Stimulated activated CD4-positive, alpha-beta T cell treated with anti-CD3 and anti-CD28 coated beads, Interleukin-1b, Interleukin-23, amount 100 ng/mL, for 1 hour (primary cell): ENCODE data around the gene GTF2F1.
A peak's percentile ranks its signal among the peaks of the same experiment; 100 is the strongest.
"Not testable (repeated sequence)": the region's sequence is repeated elsewhere in the genome, so short reads cannot be mapped to it uniquely, and the experiment has no call there.

ENCODE experiments used
- DNase-seq, 2 donors: peaks; one replicate each; pipeline ENCODE4 v3.0.0-alpha.2; 2020; ENCODE audit warnings: low read depth in 2 of 2

The GTF2F1 gene, protein sequence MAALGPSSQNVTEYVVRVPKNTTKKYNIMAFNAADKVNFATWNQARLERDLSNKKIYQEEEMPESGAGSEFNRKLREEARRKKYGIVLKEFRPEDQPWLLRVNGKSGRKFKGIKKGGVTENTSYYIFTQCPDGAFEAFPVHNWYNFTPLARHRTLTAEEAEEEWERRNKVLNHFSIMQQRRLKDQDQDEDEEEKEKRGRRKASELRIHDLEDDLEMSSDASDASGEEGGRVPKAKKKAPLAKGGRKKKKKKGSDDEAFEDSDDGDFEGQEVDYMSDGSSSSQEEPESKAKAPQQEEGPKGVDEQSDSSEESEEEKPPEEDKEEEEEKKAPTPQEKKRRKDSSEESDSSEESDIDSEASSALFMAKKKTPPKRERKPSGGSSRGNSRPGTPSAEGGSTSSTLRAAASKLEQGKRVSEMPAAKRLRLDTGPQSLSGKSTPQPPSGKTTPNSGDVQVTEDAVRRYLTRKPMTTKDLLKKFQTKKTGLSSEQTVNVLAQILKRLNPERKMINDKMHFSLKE

DNA sequence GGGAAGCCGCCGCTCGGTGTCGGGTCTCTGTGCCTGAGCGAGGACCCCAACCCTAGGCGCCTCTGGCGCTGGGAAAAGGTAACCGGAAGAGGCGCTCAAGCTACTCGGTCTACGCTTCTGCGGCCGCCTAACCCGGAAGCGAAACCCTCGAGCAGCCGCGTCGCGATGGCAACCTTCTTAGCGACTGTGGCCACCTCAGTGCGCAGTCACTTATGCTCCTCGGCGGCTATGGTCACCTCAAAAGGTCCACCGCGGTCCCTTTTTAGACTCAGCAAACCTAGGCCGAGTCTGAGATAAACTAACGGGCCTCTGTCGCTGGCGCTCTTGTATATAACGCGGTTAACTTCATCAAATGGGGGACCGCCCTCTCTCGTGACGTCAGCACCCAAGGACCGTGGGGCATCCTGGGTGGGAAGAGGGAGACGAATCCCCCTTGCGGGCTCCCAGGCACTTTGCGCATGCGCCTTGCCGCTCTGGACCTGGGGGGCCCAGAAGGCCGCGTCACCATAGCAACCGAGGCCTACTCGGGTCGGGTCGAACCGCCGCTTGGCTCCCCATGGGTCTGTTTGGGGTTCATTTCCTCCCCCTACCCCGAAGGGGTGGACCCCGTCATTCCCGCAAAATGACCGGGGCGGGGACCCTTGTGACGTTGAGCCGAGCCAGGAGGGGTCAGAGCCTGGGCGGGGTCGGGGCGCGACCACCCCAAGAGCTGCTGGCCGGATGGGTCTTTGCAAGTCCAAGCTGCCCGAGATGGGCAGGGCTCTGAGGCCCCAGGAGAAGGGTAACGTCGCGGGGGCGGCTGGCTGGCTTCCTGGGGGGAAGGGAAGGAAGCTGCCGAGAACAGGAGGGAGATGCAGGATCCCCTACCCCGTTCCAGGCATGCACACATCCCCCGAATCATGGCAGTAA, at the start of gene GTF2F1:
Gene GTF2F1 (minus strand): TSS at position 91 of the 909 bp plus-strand sequence. CDS start 169 bp downstream, outside the sequence.
- DNase-seq: peak; percentile 73 to 88

DNA sequence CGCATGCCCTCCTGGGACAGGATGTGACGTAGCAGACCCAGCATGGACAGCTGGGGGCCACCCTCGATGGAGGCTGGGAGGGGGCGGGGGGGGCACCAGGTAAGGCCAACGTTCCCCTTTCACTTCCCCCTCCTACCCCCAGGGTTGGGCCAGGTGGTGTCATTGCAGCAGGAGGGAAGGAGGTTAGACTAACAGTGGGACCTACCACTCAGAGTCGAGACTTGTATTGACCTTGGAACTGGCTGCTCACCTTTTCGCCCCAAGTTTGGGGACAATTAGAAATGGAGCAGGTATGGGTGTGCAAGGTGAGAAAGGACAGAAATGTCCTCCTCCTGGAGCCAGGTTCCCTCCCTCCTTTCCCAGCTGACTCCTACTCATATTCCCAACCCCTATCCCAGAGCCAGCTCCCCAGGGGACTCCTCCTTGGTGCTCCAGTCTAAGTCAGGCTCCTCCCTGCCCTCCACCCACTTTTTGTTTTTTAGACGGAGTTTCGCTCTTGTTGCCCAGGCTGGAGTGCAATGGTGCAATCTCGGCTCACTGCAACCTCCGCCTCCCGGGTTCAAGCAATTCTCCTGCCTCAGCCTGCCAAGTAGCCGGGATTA, 49.2 kb upstream of the GTF2F1 start:
- DNase-seq: no peak

DNA sequence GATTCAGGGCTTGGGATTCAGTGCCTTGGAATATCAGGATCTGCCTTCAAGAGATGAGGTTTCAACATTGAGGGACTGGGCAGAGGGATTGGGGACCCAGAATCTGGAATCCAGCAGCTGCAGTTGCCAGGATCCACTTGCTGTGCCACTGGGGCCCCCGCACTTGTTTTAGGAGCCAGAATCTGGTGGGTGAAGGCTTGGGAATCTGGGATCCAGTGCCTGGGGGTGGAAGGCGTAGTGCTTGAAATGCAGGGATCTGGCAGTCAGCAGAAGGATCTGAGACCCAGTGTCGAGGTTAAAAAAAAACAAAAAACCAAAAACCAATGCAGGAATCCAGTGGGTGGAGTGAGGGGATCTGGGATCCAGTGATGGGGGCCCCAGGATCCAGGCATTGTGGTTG, 47.9 kb upstream of the GTF2F1 start:
- DNase-seq: no peak

DNA sequence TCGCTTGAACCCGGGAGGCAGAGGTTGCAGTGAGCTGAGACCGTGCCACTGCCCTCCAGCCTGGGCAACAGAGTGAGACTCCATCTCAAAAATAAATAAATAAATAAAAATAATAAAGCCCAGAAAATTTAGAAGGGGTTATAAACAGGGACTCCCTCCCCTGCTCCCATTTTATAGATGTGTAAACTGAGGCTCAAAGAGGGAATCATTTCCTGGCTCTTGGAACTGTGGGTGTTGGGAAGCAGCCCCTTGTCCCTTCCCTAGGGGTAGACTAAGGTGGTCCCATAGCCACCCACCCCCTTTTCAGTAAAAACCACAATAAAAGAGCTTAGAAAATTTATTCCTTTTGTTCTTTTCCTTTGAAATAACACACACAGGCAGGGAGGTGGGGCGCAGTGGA, 46.8 kb upstream of the GTF2F1 start:
- no peak for DNase-seq

DNA sequence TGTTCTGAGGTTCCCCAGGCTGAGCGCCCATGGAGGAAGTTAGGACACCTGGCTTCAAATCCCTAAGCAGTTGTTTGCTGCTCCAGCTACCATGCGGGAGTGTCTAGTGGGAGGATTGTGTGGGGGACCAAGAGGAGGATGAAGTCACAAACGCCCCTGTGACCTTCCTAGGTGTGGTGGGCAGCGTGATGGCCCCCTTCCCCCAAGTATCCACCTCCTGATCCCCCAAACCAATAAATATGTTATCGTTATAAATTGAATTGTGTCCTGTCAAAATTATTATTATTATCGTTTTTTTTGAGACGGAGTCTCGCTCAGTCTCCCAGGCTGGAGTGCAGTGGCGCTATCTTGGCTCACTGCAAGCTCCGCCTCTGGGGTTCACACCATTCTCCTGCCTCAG, 40.7 kb upstream of the GTF2F1 start, which contains the start of gene SLC25A41:
Gene SLC25A41 (minus strand): TSS at position 101 of the 400 bp plus-strand sequence. CDS start 70 bp downstream, at position 31.
- DNase-seq: no peak

DNA sequence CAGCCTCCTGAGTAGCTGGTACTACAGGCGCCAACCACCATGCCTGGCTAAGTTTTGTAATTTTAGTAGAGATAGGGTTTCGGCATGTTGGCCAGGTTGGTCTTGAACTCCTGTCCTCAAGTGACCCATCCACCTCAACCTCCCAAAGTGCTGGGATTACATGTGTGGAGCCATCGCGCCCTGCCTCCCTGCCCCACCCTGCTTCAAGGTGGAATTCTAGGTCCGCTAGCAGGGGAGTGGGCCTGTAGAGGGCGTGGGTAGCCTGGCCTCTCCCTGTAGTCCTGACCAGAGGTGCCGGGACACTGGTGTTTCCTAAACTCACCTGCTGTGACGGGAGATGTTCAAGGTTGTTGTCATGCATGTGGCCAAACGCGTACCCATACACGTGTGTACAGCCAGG, 40.2 kb upstream of the GTF2F1 start:
- DNase-seq: no peak

DNA sequence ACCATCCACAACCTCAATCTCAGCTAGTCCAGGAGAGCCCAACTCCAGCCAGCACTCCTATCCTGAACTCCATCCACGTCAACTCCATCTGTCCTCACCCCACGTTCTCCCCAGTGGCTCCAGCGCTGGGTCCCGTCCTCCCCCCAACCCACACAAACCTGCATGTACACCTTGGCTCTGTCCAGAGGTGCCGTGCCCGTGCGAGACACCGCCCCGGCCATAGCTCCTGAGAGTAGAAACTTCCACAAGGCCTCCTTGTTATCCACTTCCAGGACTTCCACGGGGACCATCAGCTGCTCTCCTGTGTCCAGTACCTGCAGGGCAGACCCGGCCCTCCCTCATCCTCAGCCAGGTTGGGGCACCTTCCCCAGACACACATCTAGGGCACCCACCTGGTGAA, 38.9 kb upstream of the GTF2F1 start:
- no peak for DNase-seq

DNA sequence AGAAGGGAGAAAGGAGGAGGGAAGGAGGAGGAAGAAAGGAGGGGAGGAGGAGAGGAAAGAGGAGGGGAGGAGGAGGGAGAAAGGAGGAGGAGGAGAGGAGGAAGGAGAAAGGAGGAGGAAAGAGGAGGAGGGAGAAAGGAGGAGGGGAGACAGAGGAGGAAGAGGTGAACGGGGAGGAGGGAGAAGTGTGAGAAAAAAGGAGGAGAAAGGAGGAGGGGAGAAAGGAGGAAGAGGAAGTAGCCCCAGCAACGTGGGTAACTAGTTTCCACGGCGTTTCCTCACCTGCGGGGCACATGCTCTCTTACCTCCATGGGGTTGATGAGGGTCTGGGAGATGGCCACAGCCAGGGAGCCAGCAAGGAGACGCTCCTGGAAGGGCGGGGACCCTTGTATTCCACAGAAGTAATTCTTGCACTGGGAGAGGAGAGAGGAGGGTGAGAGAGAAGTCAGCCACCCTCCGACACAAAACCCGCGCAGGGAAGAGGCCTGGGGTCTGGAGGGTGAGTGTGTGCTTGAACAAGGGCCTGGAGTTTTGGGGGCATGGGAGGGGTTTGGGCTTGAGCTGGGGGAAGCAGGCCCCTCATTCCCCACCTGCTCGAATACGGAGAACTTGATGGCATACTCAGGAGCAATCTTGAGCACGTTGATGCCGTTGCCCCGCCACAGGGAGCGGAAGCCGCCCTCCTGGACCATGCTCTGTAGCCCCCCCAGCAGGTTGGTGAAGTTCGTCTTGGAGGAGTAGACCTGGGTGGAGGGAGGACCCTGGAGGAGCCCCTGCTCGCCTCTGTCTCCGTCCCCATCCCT, 36.7 kb upstream of the GTF2F1 start:
- DNase-seq: no peak

DNA sequence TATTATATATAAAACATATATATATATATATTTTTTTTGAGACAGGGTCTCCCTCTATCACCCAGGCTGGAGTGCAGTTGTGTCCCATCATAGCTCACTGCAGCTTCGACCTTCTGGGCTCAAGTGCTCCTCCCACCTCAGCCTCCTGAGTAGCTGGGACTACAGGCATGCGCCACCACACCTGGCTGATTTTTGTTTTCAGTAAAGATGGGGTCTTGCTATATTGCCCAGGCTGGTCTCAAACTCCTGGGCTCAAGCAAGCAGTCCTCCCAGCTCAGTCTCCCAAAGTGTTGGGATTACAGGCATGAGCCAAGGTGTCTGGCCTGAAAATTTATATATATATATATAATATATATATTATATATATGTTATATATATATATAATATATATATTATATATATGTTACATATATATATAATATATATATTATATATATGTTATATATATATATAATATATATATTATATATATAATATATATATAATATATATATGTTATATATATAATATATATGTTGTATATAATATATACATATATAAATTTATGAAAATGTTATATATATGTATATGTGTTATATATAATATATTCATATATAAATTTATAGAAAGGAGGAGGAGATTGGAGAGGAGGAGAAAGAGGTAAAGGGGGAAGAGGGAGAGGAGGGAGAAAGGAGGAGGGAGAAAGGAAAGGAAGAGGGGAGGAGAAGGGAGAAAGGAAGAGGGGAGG, 35.9 kb upstream of the GTF2F1 start:
- DNase-seq: not testable (repeated sequence)

DNA sequence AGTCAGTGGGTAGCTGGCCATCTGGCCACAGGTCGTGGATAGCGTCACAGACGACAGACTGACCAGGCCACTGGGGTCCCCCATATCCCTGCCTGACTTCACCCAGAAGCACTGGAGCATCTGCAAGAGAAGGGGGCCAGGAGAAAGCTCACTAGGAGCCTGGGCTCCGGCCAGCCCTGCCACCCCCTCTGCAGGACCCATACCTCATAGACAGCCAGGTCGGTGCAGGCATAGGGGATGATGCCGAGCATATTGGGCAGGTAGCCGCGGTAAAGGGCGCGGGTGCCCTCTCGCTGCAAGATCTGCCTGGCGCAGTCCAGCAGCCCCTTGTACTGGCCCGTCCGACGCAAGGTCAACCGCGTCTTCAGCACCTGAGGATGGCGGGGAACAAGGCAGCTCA, 34.2 kb upstream of the GTF2F1 start:
- no peak for DNase-seq

DNA sequence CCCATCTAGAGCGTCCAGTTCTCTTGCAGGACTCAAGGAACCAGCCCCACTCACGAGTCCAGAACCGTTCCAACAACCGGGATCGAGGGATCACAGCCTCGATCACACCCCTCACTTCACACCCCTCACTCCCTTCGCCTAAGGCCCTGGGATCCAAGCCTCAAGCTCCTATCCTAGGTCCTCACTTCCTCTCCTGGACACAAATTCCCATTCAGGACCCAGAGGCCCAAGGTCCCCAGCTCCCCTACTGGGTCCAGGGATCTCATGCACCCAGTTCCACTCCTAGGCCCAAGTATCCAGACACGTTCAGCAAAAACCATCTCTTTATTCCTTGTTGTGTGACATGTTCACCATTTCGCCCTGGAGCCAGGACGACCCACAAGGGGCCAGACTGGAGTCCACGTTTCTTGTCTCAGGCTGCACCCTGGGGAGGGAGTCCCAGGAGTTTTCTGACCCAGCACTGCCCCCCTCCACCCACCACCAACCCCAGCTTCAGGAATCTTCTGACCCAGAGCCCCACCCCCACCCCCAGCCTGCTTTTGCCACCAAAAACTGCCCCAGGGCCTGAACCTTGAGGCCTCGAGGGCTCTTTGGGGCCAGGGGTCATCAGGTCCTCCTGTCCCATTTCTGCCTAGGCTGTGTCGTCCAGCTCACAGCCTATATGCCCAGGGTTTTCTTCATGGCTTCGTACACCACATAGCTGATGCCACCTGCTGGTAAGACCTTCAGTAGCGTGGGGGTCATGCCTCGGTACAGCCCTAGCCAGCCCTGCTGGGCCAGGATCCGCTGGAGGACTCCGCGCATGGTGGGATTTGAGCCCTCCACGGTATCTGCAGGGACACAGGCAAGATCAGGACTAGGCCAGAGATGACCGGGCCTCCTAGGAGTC, 33.0 kb upstream of the GTF2F1 start:
- DNase-seq: no peak

DNA sequence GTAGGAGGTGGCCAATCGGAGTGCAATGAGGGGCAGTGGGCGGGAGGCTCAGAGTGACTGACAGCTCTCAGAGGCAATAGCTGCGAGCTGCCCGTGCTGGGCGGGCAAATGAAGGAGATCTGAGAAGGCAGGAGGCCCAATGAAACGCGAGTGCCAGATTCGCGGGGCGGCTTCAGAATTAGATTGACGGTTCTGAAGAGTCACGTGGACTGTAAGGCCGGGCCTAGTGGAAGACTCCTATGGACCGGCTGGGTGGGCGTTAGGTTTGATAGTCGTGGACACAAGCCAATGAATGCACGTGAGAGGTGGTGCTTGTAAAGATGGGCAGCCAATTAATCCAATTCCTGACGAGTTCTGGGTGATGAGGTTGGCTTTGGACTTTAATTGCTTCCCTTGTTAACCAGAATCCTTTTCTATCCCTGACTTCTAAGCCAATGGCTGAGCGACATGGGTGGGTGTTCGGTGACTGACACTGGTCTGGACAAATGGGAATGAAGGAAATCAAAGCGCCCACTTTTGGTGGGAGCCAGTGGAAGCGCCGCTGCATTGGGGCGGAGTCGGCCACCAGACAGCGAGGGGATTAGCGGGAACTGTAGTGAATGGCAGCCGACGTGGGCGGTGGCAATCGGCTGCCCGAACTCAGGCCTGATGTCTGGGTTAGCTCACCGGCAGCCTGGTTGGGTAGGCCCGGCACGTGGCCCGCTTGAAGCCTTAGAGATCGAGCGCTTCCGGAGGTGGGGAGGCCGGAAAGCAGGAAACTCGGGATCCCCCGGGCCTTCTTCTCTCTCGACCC, 32.2 kb upstream of the GTF2F1 start:
- DNase-seq: peak; percentile 95 to 98

DNA sequence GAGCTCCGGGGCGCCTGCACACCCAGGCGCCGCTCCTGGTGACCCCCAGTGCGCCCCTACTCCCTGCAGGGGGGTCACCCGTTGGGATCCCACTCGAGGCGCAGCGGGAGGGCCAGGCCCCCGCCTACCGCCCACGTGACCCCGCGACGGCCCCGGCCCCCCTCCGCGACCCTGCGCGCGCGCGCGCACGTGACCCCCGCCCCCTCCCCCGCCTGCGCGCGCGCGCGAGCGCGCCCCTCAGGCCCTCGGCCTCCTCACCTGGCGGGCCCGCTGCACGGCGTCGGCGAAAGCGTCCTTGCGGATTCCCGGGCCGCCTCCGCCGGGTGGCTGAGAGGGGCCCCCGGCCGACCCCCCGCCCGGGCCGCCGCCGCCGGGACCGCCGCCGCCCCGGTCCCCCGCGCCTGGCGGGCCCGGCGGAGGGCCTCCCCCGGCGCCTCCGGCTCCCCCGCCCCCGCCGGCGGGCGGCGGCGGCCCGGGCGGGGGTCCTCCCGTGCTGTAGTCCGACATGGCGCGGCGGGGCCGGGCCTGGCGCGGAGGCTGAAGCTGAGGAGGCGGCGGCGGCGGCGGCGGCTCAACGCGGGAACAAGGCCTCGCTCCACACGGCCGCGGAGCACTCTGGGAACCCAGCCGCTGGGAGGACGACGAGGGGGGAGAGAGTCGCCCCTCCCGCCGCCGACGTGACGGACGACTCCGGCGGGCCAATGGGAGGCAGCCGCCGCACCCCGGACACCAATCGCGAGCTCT, 31.4 kb upstream of the GTF2F1 start, which contains the start of gene KHSRP:
Gene KHSRP (minus strand): TSS at position 617 of the 744 bp plus-strand sequence. CDS start 110 bp downstream, at position 507.
- DNase-seq: peak in 1 of 2 donors; percentile 27

DNA sequence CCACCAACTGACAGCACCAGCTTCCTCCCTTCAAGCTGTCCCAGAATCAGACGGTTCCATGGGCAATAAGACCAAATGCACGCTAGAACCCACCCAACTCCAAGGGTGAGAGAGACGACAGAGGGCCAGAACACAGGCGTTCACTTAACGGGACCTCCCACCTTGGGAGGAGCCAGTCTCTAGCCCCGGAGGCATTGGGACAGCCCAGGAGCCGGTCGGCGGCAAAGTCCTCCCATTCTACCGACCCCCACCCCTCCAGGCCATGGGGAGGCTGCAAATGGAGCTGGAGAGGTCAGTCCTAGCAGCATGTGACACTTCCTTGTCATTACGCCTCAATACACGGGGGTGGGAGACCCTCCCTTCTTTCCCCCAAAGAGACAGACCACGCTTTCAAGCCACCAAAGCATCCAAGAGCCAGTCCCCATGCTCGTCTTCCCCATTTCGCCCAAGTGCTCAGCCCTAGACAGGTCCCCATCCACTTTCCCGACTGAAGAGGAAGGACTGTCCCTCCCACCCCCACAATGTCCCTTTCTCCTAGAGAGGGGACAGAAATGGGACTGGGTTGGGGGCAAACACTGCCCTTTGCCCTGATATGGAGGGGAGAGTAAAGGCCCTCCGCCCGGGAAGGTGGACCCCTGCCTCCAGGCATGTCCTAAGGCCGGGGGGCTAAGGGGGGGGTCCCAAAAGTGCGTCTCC, 30.7 kb upstream of the GTF2F1 start:
- no peak for DNase-seq

DNA sequence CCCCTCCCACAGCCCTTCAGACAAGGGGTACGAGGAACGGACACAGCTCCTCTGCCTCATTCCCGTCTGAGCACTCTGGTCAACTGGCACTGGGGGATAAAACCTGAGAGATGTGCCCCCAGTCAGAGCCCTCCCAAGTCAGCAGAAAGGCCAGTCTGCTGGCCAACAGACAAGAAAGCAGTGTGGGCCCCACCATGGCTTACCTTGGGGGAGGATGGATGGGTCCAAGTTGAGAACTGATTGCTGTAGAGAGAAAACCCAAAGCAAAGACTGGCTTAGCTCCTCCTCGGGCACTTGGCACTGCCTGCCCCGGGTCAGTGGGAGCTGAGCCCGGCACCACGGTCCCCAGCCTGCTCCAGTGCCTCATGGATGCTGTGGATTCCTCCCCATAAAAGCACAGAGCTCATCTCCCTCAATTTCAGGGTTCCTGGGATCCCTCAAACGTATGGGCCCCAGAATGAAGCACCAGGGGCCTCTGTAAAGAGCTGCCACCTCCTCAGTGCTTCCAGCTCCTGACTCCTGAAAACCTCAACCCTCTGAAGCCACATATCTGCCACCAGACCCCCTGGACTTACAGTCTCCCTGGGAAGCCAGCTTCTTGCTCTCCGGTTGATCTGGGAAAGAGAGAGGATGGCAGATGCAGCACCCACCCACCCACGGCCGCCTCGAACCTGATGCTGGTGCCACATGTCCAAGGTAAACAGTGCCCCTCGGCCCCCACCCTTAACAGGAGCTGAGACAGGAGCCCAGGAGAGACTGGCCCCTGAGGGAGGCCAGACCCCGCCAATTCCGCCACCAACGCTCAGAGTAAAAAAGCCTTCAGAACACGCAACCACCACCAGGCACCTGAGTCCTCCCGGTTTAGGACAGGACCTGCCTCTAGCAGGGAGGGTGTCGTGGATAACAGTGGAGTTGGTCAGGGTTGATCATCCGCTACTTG, 28.4 kb upstream of the GTF2F1 start:
- DNase-seq: no peak

DNA sequence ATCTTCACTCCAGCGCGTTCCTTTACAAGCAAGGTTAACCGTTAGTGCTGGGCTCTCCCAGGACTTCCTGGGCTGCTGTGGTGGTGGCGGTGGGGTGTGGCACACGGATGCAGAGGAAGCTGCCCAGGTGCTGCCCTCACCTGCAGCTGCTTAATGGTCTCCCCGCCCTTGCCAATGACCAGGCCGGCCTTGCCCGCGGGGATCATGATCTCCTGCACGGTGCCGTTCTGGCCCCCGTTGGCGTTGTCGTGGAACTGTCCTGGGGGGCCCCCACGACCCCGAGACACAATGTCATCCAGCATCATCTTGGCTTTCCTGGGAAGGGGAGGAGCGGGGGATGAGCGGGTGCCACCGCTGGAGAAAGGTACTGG, 25.6 kb upstream of the GTF2F1 start:
- no peak for DNase-seq
